Parathyroid adenoma (tissue), 2 donors: ENCODE data around the gene TMIGD3.

ENCODE experiments used
- H2AFZ ChIP-seq: fragments of 300-600 bp; sonication (generic); one replicate; pipeline ENCODE4 v1.7.0; 2017; ENCODE audit warnings: antibody characterized with exemption, mild to moderate bottlenecking
- H3K27ac ChIP-seq: fragments of 300-600 bp; sonication (generic); one replicate; pipeline ENCODE4 v1.7.0; 2017
- H3K27me3 ChIP-seq: fragments of 300-600 bp; sonication (generic); one replicate; pipeline ENCODE4 v1.7.0; 2017; ENCODE audit warnings: low read length; ENCODE audit not compliant: control insufficient read depth, insufficient read depth
- H3K36me3 ChIP-seq: fragments of 300-600 bp; sonication (generic); one replicate; pipeline ENCODE4 v1.7.0; 2017; ENCODE audit warnings: low read length; ENCODE audit not compliant: control insufficient read depth, insufficient read depth
- H3K4me1 ChIP-seq: fragments of 300-600 bp; sonication (generic); one replicate; pipeline ENCODE4 v1.7.0; 2017; ENCODE audit warnings: control low read depth
- H3K4me2 ChIP-seq: fragments of 300-600 bp; sonication (generic); one replicate; pipeline ENCODE4 v1.7.0; 2017; ENCODE audit warnings: low read length
- H3K4me3 ChIP-seq: fragments of 300-600 bp; sonication (generic); one replicate; pipeline ENCODE4 v1.7.0; 2017; ENCODE audit warnings: low read depth, low read length
- H3K79me2 ChIP-seq: fragments of 300-600 bp; sonication (generic); one replicate; pipeline ENCODE4 v1.7.0; 2017; ENCODE audit warnings: control low read depth
- H3K9ac ChIP-seq: fragments of 300-600 bp; sonication (generic); one replicate; pipeline ENCODE4 v1.7.0; 2017; ENCODE audit warnings: mild to moderate bottlenecking
- H3K9me3 ChIP-seq: fragments of 300-600 bp; sonication (generic); one replicate; pipeline ENCODE4 v1.7.0; 2017; ENCODE audit warnings: low read length; ENCODE audit not compliant: control insufficient read depth
- CTCF ChIP-seq: fragments of 300-600 bp; sonication (generic); IDR thresholded peaks from one replicate; pipeline ENCODE4 v1.7.0; 2017; ENCODE audit warnings: antibody characterized with exemption, mild to moderate bottlenecking
- donor health status: primary hyperparathyroidism.

Gene TMIGD3

GRCh38 chr1:111475701-111476100, 27.7 kb downstream of the TMIGD3 start:
- Histone ChIP-seq H3K4me3 (no peak overlapping the region), H3K9me3 (no peaks in the 10 kb centered on the region), H3K4me2 (no peak overlapping the region), H2AFZ (no peak overlapping the region), H3K27me3 (no peaks in the 10 kb centered on the region), H3K36me3 (no peaks in the 10 kb centered on the region), H3K4me1 (peaks cover 6% of the 10 kb centered on the region), H3K9ac (no peak overlapping the region), H3K79me2 (no peaks in the 10 kb centered on the region), H3K27ac (no peak overlapping the region)
- no peak for TF ChIP-seq CTCF

- H3K27ac ChIP-seq: no peak overlapping the region
These were observed 28.9 kb downstream of the TMIGD3 start for GRCh38 chr1:111474521-111474920.

GRCh38 chr1:111474106-111474505, 29.3 kb downstream of the TMIGD3 start:
- Histone ChIP-seq H3K27ac (no peak overlapping the region), H3K79me2 (no peaks in the 10 kb centered on the region), H3K27me3 (no peaks in the 10 kb centered on the region), H2AFZ (no peak overlapping the region), H3K36me3 (no peaks in the 10 kb centered on the region), H3K4me1 (peaks cover 8% of the 10 kb centered on the region), H3K9me3 (no peaks in the 10 kb centered on the region), H3K4me2 (no peak overlapping the region), H3K4me3 (peak overlapping the region; percentile 17), H3K9ac (no peak overlapping the region)
- TF ChIP-seq CTCF: no peak

More at GRCh38 chr1:111474521-111474920, 28.9 kb downstream of the TMIGD3 start:
- H2AFZ ChIP-seq: no peak overlapping the region
- H3K4me1 ChIP-seq: peaks cover 8% of the 10 kb centered on the region
- TF ChIP-seq CTCF: no peak
- H3K27me3 ChIP-seq: no peaks in the 10 kb centered on the region
- no peaks in the 10 kb centered on the region for H3K9me3 ChIP-seq
- no peak overlapping the region for H3K4me3 ChIP-seq
- H3K9ac ChIP-seq: no peak overlapping the region
- no peak overlapping the region for H3K4me2 ChIP-seq
- H3K36me3 ChIP-seq: no peaks in the 10 kb centered on the region
- H3K79me2 ChIP-seq: no peaks in the 10 kb centered on the region

- no peaks in the 10 kb centered on the region for H3K36me3 ChIP-seq
- no peak overlapping the region for H3K9ac ChIP-seq
These were observed 31.9 kb downstream of the TMIGD3 start for GRCh38 chr1:111471538-111471937.

More at GRCh38 chr1:111471538-111471937, 31.9 kb downstream of the TMIGD3 start:
- Histone ChIP-seq H3K9me3 (no peaks in the 10 kb centered on the region), H3K27me3 (no peaks in the 10 kb centered on the region), H3K4me2 (no peak overlapping the region), H3K4me3 (no peak overlapping the region), H2AFZ (no peak overlapping the region), H3K79me2 (no peaks in the 10 kb centered on the region), H3K4me1 (peaks cover 8% of the 10 kb centered on the region), H3K27ac (peak overlapping the region; percentile 11)
- TF ChIP-seq CTCF: no peak
